HEK293 (cell line): ENCODE data around the gene OAS2.
A peak's percentile ranks its signal among the peaks of the same experiment; 100 is the strongest.

ENCODE experiments used
- CTCF ChIA-PET: fragments of 350-600 bp; formaldehyde crosslinking; extraction: SDS; loops from one replicate; lab custom pipeline; 2021; ENCODE audit warnings: antibody characterized with exemption; lab: Yijun Ruan, JAX
- POLR2A ChIA-PET: fragments of 300-600 bp; formaldehyde crosslinking; extraction: SDS; loops from one replicate; lab custom pipeline; 2020; ENCODE audit warnings: antibody characterized with exemption, inconsistent platforms; lab: Yijun Ruan, JAX
- H3K27ac ChIP-seq: fragments of 200-500 bp; sonication (Bioruptor generic); 2 replicates; pipeline ENCODE4 v1.5.1; 2014; ENCODE audit warnings: low read depth, low read length, control low read depth, inconsistent platforms; ENCODE audit errors: extremely low read depth
- H3K36me3 ChIP-seq, 2 experiments: fragments of 200-500 bp in 1 of 2; sonication (Bioruptor generic) in 1 of 2; 1 replicate in 1 of 2; 2 replicates in 1 of 2; pipeline ENCODE4 v1.5.1; 2014 to 2017; ENCODE audit warnings: inconsistent platforms in 2 of 2, low read length in 2 of 2; ENCODE audit not compliant: control insufficient read depth in 2 of 2, insufficient read depth in 1 of 2
- H3K4me1 ChIP-seq: fragments of 200-500 bp; sonication (Bioruptor generic); 2 replicates; pipeline ENCODE4 v1.5.1; 2014; ENCODE audit warnings: mild to moderate bottlenecking, low read length, inconsistent platforms; ENCODE audit not compliant: control insufficient read depth, insufficient read depth
- H3K4me3 ChIP-seq: 2 replicates; pipeline ENCODE4 v1.5.1; 2011; ENCODE audit warnings: low read depth, mild to moderate bottlenecking, control low read depth, low read length, moderate library complexity
- H3K9me3 ChIP-seq: fragments of 200-500 bp; sonication (Bioruptor generic); 2 replicates; pipeline ENCODE4 v1.5.1; 2014; ENCODE audit warnings: low read depth, low read length, inconsistent platforms; ENCODE audit not compliant: control insufficient read depth, insufficient read depth
- FEZF1 ChIP-seq: fragments of 450-650 bp; formaldehyde crosslinking; IDR thresholded peaks from 2 replicates; pipeline ENCODE4 v1.5.1; 2016; ENCODE audit warnings: missing biosample characterization, missing genetic modification characterization
- ZBTB17 ChIP-seq: fragments of 450-650 bp; formaldehyde crosslinking; IDR thresholded peaks from 2 replicates; pipeline ENCODE4 v1.5.1; 2016; ENCODE audit warnings: missing biosample characterization, missing genetic modification characterization
- ZNF146 ChIP-seq: fragments of 450-650 bp; formaldehyde crosslinking; IDR thresholded peaks from 2 replicates; pipeline ENCODE4 v1.5.1; 2016; ENCODE audit warnings: missing biosample characterization, missing genetic modification characterization
- ZNF155 ChIP-seq: fragments of 450-650 bp; formaldehyde crosslinking; IDR thresholded peaks from 2 replicates; pipeline ENCODE4 v1.5.1; 2016; ENCODE audit warnings: missing biosample characterization, missing genetic modification characterization
- ZNF23 ChIP-seq: fragments of 450-650 bp; formaldehyde crosslinking; IDR thresholded peaks from 2 replicates; pipeline ENCODE4 v1.5.1; 2016; ENCODE audit warnings: missing biosample characterization, missing genetic modification characterization, borderline replicate concordance
- ZNF280D ChIP-seq: fragments of 450-650 bp; formaldehyde crosslinking; IDR thresholded peaks from 2 replicates; pipeline ENCODE4 v1.5.1; 2016; ENCODE audit warnings: missing biosample characterization, missing genetic modification characterization
- ZNF555 ChIP-seq: fragments of 450-650 bp; formaldehyde crosslinking; conservative IDR thresholded peaks from 2 replicates; pipeline ENCODE4 v1.5.1; 2017; ENCODE audit warnings: missing biosample characterization, mild to moderate bottlenecking, missing genetic modification characterization, inconsistent platforms
- ZNF610 ChIP-seq: fragments of 450-650 bp; formaldehyde crosslinking; IDR thresholded peaks from 2 replicates; pipeline ENCODE4 v1.5.1; 2016; ENCODE audit warnings: missing biosample characterization, missing genetic modification characterization, borderline replicate concordance
- ZNF791 ChIP-seq: fragments of 450-650 bp; formaldehyde crosslinking; IDR thresholded peaks from 2 replicates; pipeline ENCODE4 v1.5.1; 2016; ENCODE audit warnings: missing biosample characterization, missing genetic modification characterization
- ZNF843 ChIP-seq: fragments of 450-650 bp; formaldehyde crosslinking; IDR thresholded peaks from 2 replicates; pipeline ENCODE4 v1.5.1; 2016; ENCODE audit warnings: missing biosample characterization, missing genetic modification characterization
- TF ChIP-seq, protein P1 (sequence below): fragments of 450-650 bp; formaldehyde crosslinking; IDR thresholded peaks from 2 replicates; pipeline ENCODE4; 2016; ENCODE audit warnings: missing biosample characterization, missing genetic modification characterization
- TF ChIP-seq, protein P2 (sequence below): fragments of 450-650 bp; formaldehyde crosslinking; IDR thresholded peaks from 2 replicates; pipeline ENCODE4 v1.5.1; 2016; ENCODE audit warnings: missing biosample characterization, missing genetic modification characterization

OAS2 gene

DNA sequence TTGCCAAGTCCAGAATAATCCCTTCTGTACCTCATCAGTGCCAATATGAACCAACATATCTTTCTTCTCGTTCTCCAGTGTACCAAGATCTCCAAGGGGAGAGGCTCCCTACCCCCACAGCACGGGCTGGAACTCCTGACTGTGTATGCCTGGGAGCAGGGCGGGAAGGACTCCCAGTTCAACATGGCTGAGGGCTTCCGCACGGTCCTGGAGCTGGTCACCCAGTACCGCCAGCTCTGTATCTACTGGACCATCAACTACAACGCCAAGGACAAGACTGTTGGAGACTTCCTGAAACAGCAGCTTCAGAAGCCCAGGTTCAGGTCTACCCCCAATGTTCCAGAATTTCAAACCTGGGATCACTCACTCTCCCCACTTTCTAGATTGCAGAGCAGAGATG is 10.5 kb upstream of the OAS2 start:
- Histone ChIP-seq H3K9me3 (no peaks in the 10 kb centered on the region), H3K4me1 (no peaks in the 10 kb centered on the region), H3K4me3 (no peak overlapping the region), H3K36me3 (peaks cover 0 to 10% of the 10 kb centered on the region in 2 experiments; a peak in 1 of 3 replicates), H3K27ac (no peak overlapping the region)
- POLR2A ChIA-PET = no interaction called here
- TF ChIP-seq ZNF555 = no peak
- TF ChIP-seq, protein P1, sequence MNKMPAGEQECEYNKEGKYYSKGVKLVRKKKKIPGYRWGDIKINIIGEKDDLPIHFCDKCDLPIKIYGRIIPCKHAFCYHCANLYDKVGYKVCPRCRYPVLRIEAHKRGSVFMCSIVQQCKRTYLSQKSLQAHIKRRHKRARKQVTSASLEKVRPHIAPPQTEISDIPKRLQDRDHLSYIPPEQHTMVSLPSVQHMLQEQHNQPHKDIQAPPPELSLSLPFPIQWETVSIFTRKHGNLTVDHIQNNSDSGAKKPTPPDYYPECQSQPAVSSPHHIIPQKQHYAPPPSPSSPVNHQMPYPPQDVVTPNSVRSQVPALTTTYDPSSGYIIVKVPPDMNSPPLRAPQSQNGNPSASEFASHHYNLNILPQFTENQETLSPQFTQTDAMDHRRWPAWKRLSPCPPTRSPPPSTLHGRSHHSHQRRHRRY (tag by site-specific recombination) = no peak
- TF ChIP-seq ZNF791 (tag by site-specific recombination) = no peak
- no peak for TF ChIP-seq ZNF155 (tag by site-specific recombination)
- CTCF ChIA-PET = no interaction called here

DNA sequence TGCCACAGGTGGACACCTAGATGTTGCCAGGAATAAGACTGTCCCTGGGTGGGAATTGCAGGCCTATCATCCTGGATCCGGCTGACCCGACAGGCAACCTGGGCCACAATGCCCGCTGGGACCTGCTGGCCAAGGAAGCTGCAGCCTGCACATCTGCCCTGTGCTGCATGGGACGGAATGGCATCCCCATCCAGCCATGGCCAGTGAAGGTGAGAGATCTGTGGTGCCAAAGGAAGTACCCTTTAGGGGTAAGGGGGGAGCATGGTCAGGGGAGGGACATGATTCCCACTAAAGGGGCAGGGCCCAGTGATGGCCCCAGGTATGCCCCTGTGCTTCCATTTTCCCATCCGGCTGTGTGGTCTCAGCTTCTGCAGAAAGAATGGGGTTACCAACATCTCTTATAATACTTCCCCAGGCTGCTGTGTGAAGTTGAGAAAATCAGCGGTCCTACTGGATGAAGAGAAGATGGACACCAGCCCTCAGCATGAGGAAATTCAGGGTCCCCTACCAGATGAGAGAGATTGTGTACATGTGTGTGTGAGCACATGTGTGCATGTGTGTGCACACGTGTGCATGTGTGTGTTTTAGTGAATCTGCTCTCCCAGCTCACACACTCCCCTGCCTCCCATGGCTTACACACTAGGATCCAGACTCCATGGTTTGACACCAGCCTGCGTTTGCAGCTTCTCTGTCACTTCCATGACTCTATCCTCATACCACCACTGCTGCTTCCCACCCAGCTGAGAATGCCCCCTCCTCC is 8.6 kb upstream of the OAS2 start:
- Histone ChIP-seq H3K4me3 (no peak overlapping the region), H3K4me1 (no peaks in the 10 kb centered on the region), H3K9me3 (no peaks in the 10 kb centered on the region), H3K27ac (no peak overlapping the region), H3K36me3 (peaks cover 0 to 7% of the 10 kb centered on the region in 2 experiments; a peak in 1 of 3 replicates)
- CTCF ChIA-PET = interaction anchor here (1.0 kb wide), 1 partner anchor 22 kb away, joined by 3 read pairs; no protein-coding TSS in a partner anchor
- POLR2A ChIA-PET = no interaction called here
- TF ChIP-seq ZNF280D (tag by site-specific recombination) = no peak
- TF ChIP-seq ZNF843 (tag by site-specific recombination) = no peak
- TF ChIP-seq ZNF610 = no peak
- TF ChIP-seq, protein P2, sequence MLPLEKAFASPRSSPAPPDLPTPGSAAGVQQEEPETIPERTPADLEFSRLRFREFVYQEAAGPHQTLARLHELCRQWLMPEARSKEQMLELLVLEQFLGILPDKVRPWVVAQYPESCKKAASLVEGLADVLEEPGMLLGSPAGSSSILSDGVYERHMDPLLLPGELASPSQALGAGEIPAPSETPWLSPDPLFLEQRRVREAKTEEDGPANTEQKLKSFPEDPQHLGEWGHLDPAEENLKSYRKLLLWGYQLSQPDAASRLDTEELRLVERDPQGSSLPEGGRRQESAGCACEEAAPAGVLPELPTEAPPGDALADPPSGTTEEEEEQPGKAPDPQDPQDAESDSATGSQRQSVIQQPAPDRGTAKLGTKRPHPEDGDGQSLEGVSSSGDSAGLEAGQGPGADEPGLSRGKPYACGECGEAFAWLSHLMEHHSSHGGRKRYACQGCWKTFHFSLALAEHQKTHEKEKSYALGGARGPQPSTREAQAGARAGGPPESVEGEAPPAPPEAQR (tag by site-specific recombination) = no peak
- no peak for TF ChIP-seq ZNF146 (tag by site-specific recombination)

DNA sequence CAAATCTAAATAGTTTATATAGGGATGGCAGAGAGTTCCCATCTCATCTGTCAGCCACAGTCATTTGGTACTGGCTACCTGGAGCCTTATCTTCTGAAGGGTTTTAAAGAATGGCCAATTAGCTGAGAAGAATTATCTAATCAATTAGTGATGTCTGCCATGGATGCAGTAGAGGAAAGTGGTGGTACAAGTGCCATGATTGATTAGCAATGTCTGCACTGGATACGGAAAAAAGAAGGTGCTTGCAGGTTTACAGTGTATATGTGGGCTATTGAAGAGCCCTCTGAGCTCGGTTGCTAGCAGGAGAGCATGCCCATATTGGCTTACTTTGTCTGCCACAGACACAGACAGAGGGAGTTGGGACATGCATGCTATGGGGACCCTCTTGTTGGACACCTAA is 7.9 kb upstream of the OAS2 start:
- H3K4me3 ChIP-seq = no peak overlapping the region
- no peaks in the 10 kb centered on the region for H3K9me3 ChIP-seq
- no peaks in the 10 kb centered on the region for H3K4me1 ChIP-seq
- no peak overlapping the region for H3K27ac ChIP-seq
- TF ChIP-seq ZNF23 (tag by site-specific recombination) (peak; percentile 75; the same call in 1 of the 2 replicates), FEZF1 (tag by site-specific recombination) (no peak), ZBTB17 (peak; percentile 74)
- peaks cover 0 to 7% of the 10 kb centered on the region in 2 experiments; a peak in 1 of 3 replicates for H3K36me3 ChIP-seq
- POLR2A ChIA-PET = no interaction called here
- CTCF ChIA-PET = interaction anchor here (0.6 to 1.0 kb wide), 2 partner anchors 21 to 374 kb away, joined by 3 read pairs; no protein-coding TSS in a partner anchor
